ENCODE results near the gene KRT28.

DNA sequence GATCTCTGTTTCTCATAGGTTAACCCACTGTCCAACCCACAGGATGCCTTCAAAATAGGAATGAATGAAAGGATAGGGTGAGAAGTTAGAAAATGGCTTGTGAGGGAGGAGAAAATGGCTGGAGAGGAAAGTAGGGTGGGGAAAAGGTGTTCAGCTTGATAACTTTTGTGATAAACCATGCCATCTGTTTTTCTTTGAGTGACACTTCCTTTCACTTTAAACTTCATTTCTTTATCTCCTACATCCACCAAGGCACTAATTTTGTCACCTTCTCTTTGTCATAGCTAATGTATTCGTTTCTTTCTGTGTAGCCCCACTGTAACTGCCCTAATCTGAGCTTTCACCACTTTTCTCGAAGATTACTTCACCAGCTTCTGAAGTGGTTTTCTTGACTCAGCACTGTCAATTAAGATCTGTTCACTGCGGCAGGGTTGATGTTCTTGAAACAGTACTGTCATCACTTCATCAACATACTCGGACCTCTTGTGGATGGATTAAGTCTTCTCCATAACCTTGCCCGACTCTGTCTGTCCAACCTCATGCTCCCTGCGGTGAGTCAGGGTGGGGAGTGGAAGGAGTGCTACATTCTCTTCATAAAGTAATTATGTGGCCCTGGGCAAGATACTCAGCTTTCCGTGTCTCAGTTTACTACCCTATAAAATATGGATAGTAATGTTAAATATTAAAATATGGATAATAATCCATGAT lies 28.1 kb upstream of the KRT28 start:
- TF ChIP-seq, protein P1, sequence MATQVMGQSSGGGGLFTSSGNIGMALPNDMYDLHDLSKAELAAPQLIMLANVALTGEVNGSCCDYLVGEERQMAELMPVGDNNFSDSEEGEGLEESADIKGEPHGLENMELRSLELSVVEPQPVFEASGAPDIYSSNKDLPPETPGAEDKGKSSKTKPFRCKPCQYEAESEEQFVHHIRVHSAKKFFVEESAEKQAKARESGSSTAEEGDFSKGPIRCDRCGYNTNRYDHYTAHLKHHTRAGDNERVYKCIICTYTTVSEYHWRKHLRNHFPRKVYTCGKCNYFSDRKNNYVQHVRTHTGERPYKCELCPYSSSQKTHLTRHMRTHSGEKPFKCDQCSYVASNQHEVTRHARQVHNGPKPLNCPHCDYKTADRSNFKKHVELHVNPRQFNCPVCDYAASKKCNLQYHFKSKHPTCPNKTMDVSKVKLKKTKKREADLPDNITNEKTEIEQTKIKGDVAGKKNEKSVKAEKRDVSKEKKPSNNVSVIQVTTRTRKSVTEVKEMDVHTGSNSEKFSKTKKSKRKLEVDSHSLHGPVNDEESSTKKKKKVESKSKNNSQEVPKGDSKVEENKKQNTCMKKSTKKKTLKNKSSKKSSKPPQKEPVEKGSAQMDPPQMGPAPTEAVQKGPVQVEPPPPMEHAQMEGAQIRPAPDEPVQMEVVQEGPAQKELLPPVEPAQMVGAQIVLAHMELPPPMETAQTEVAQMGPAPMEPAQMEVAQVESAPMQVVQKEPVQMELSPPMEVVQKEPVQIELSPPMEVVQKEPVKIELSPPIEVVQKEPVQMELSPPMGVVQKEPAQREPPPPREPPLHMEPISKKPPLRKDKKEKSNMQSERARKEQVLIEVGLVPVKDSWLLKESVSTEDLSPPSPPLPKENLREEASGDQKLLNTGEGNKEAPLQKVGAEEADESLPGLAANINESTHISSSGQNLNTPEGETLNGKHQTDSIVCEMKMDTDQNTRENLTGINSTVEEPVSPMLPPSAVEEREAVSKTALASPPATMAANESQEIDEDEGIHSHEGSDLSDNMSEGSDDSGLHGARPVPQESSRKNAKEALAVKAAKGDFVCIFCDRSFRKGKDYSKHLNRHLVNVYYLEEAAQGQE (IDR thresholded peaks at IDR 0.05; ENCODE audit: unreplicated experiment) = no peak
- TF ChIP-seq CTCF (conservative IDR thresholded peaks at IDR 0.05; ENCODE audit: low read depth in 2 of 2) (no peak), EZH2 (IDR thresholded peaks at IDR 0.05; ENCODE audit: low read depth, unreplicated experiment) (no peak), EZH2phosphoT487 (IDR thresholded peaks at IDR 0.05; ENCODE audit: unreplicated experiment) (no peak)
- TF ChIP-seq, protein P2, sequence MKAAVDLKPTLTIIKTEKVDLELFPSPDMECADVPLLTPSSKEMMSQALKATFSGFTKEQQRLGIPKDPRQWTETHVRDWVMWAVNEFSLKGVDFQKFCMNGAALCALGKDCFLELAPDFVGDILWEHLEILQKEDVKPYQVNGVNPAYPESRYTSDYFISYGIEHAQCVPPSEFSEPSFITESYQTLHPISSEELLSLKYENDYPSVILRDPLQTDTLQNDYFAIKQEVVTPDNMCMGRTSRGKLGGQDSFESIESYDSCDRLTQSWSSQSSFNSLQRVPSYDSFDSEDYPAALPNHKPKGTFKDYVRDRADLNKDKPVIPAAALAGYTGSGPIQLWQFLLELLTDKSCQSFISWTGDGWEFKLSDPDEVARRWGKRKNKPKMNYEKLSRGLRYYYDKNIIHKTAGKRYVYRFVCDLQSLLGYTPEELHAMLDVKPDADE (IDR thresholded peaks at IDR 0.05) = no peak

Data from GM23338 (cell line).